T-cell (primary cell): Measurements from ENCODE around the gene ADRB2. TPM values are rescaled to one million over a fixed set of nuclear protein-coding genes. Genes with fewer than 3 reads are reported as not detected.

Experiments used
- ATAC-seq, 4 experiments: fragments of 200-7000 bp in 3 of 4; fragments of 150-1000 bp in 1 of 4; cut with Tn5 transposase; replicated peaks in 1 of 4; 1 replicate in 3 of 4; 2 replicates in 1 of 4; pipeline ENCODE4 v1.10.0; 2021; ENCODE audit warnings: moderate library complexity in 3 of 4, mild to moderate bottlenecking in 2 of 4, moderate number of reproducible peaks in 1 of 4
- CTCF ChIA-PET, 2 donors: fragments of 300-600 bp; sonication (Branson Sonifier 250); formaldehyde crosslinking; loops; one replicate each; lab custom pipeline; 2022; ENCODE audit warnings: antibody characterized with exemption in 2 of 2; lab: Charles Lee
- POLR2A ChIA-PET, 2 donors: fragments of 300-600 bp; sonication (Branson Sonifier 250); formaldehyde crosslinking; loops; one replicate each; lab custom pipeline; 2022; ENCODE audit warnings: antibody characterized with exemption in 2 of 2; lab: Charles Lee
- DNase-seq, 35 experiments: peaks; one replicate each; pipeline versions ENCODE4 v3.0.0 to v3.0.0-alpha.2; 2013 to 2023
- H3K27ac ChIP-seq: one replicate; pipeline ENCODE4 v1.5.1; 2013; ENCODE audit warnings: low read length
- H3K27me3 ChIP-seq, 2 experiments: replicated peaks in 1 of 2; 1 replicate in 1 of 2; 2 replicates in 1 of 2; pipeline versions ENCODE4 v1.6.1 to v1.7.0; 2013; ENCODE audit warnings: low read length in 1 of 2, mixed read lengths in 1 of 2; ENCODE audit not compliant: control insufficient read depth in 2 of 2, insufficient read depth in 2 of 2; ENCODE audit errors: extremely low read depth in 1 of 2
- H3K36me3 ChIP-seq, 2 donors: 1 replicate in 1 of 2; 2 replicates in 1 of 2; pipeline versions ENCODE4 v1.6.1 to v1.7.0; 2013; ENCODE audit warnings: low read length in 1 of 2; ENCODE audit not compliant: control insufficient read depth in 2 of 2, insufficient read depth in 1 of 2; ENCODE audit errors: extremely low read depth in 1 of 2
- H3K4me1 ChIP-seq, 2 experiments: 1 replicate in 1 of 2; 2 replicates in 1 of 2; pipeline versions ENCODE4 v1.6.1 to v1.7.0; 2013; ENCODE audit warnings: low read length in 2 of 2, mixed read lengths in 1 of 2; ENCODE audit not compliant: insufficient read depth in 2 of 2, control insufficient read depth in 1 of 2; ENCODE audit errors: extremely low read depth in 1 of 2
- H3K4me3 ChIP-seq, 2 donors: 1 replicate in 1 of 2; 2 replicates in 1 of 2; pipeline versions ENCODE4 v1.5.1 to v1.7.0; 2013; ENCODE audit warnings: mild to moderate bottlenecking in 2 of 2, low read length in 1 of 2, moderate library complexity in 1 of 2; ENCODE audit not compliant: control insufficient read depth in 1 of 2; ENCODE audit errors: extremely low read depth in 1 of 2
- H3K9me3 ChIP-seq: 2 replicates; pipeline ENCODE4 v1.7.0; 2013
- H3K27ac Mint-ChIP-seq, 2 donors: one replicate each; pipeline ENCODE4 v1.8.0; 2020 to 2021; ENCODE audit warnings: mild to moderate bottlenecking in 2 of 2, mixed read lengths in 2 of 2
- H3K27me3 Mint-ChIP-seq, 2 donors: one replicate each; pipeline ENCODE4 v1.8.0; 2021 to 2022; ENCODE audit warnings: mixed read lengths in 2 of 2
- H3K36me3 Mint-ChIP-seq: one replicate; pipeline ENCODE4 v1.8.0; 2021; ENCODE audit warnings: mixed read lengths
- H3K4me1 Mint-ChIP-seq, 3 donors: one replicate each; pipeline ENCODE4 v1.8.0; 2020 to 2022; ENCODE audit warnings: mixed read lengths in 3 of 3, mild to moderate bottlenecking in 1 of 3
- H3K4me3 Mint-ChIP-seq, 3 donors: one replicate each; pipeline ENCODE4 v1.8.0; 2020 to 2022; ENCODE audit warnings: mild to moderate bottlenecking in 3 of 3, mixed read lengths in 3 of 3, moderate library complexity in 3 of 3
- H3K9me3 Mint-ChIP-seq, 3 donors: one replicate each; pipeline ENCODE4 v1.8.0; 2020 to 2022; ENCODE audit warnings: mixed read lengths in 3 of 3
- WGBS: methylation state at CpG from one replicate; pipeline ENCODE4 v1.1.5; 2013; ENCODE audit warnings: missing lambda C conversion rate; ENCODE audit not compliant: insufficient coverage; 5-methylcytosine and 5-hydroxymethylcytosine counted together
- total RNA-seq, 35 experiments: library from RNA in 6 of 35; stranded (reverse) in 6 of 35; fragments of 120-200 nt in 1 of 35; gene quantifications; one replicate each; pipeline versions ENCODE4 v1.2.1 to v1.2.4 and lab custom pipeline; 2013 to 2026

The ADRB2 gene
- total RNA-seq, 5 donors from 2014 or later (not counting 1 experiment from before 2014, with no cell fraction given), result 2.3 to 11.3 (median 7.2) TPM

DNA sequence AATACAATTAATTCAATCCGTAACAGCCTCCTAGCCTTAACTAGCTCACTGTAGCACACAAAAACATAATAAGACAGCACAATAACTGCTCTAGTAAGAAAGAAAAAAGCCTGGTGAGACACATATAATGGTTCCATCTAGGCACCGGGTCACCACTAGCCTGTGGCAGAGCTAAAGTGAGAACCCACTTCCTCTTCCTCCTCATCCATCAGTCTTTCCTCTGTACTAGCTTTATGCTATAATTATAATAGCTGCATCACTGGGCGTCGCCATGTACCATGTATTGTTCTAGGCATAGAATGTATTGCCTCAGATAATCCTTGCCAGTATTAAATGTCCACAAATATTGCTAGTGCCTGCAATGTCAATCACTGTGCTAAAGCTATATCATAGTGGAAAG lies 23.1 kb downstream of the ADRB2 start:
- ATAC-seq (peak; percentile 76 to 86 (median 84)), DNase-seq (peak in 29 of 35 experiments; percentile 9 to 70 (median 38))
- no CpG with 5 or more reads among the region's 4 CpGs for WGBS
- no peak overlapping the region for H3K4me3 ChIP-seq
- ChIA-PET POLR2A (interaction anchor here in 1 of 2 donors (0.5 to 1.4 kb wide), 2 partner anchors 10 to 17 kb away, joined by 3 to 8 read pairs; no protein-coding TSS in a partner anchor), CTCF (interaction anchor here (0.6 to 2.3 kb wide), 9 partner anchors 13 to 473 kb away, joined by 3 to 15 read pairs (median 4); no protein-coding TSS in a partner anchor)
- no peaks in the 10 kb centered on the region for H3K9me3 ChIP-seq
- H3K27me3 ChIP-seq, result no peaks in the 10 kb centered on the region
- Mint-ChIP-seq H3K4me3 (peak overlapping the region in 1 of 3 donors; percentile 76), H3K4me1 (peaks cover 32 to 84% (median 69%) of the 10 kb centered on the region in 3 donors), H3K27me3 (peaks cover 0 to 4% of the 10 kb centered on the region in 2 donors), H3K27ac (peak overlapping the region; percentile 83 to 95), H3K36me3 (no peaks in the 10 kb centered on the region), H3K9me3 (peaks cover 0 to 14% (median 0%) of the 10 kb centered on the region in 3 donors)
- peak overlapping the region; percentile 86 for H3K27ac ChIP-seq
- H3K36me3 ChIP-seq, result no peaks in the 10 kb centered on the region
- peaks cover 16 to 67% of the 10 kb centered on the region in 2 experiments for H3K4me1 ChIP-seq

- POLR2A ChIA-PET, result no interaction called here
Observed at GRCh38 chr5:148850836-148851235, 24.4 kb downstream of the ADRB2 start.

DNA sequence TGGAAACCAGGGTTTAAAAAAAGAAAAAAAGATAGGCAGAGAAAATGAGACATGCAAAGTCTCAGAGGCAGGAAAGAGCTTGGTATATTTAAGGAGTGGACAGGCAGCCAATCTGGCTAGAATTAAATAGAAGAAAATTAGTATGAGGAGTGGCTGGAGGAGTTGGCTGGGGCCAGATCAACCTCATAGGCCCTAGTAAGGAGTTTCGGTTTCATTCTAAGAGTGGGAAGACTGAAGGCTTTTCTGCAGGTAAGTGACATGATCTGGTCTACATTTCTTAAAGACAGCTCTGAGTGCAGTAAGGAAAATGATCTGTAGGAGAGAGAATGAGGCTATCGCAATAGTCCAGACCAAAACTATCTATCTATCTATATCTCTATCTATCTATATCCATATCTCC lies 27.5 kb downstream of the ADRB2 start:
- ChIA-PET CTCF (interaction anchor here in 1 of 2 donors (0.7 to 1.0 kb wide), 2 partner anchors 11 to 15 kb away, joined by 3 read pairs; no protein-coding TSS in a partner anchor), POLR2A (no interaction called here)
- H3K4me3 Mint-ChIP-seq, result peak overlapping the region in 1 of 3 donors; percentile 55
- DNase-seq (peak in 1 of 35 experiments; percentile 35), ATAC-seq (no peak)
- H3K27ac ChIP-seq, result peak overlapping the region; percentile 82
- peaks cover 17 to 86% (median 66%) of the 10 kb centered on the region in 3 donors for H3K4me1 Mint-ChIP-seq
- no peaks in the 10 kb centered on the region for H3K27me3 Mint-ChIP-seq
- H3K36me3 ChIP-seq, result no peaks in the 10 kb centered on the region
- H3K4me1 ChIP-seq, result peaks cover 9 to 84% of the 10 kb centered on the region in 2 experiments
- WGBS, result no CpG with 5 or more reads among the region's 2 CpGs
- H3K9me3 Mint-ChIP-seq, result peaks cover 0 to 9% (median 0%) of the 10 kb centered on the region in 3 donors
- no peaks in the 10 kb centered on the region for H3K36me3 Mint-ChIP-seq
- H3K27me3 ChIP-seq, result no peaks in the 10 kb centered on the region
- peak overlapping the region; percentile 71 to 89 for H3K27ac Mint-ChIP-seq
- H3K4me3 ChIP-seq, result no peak overlapping the region
- no peaks in the 10 kb centered on the region for H3K9me3 ChIP-seq

More at GRCh38 chr5:148850836-148851235, 24.4 kb downstream of the ADRB2 start:
- peaks cover 0 to 14% (median 0%) of the 10 kb centered on the region in 3 donors for H3K9me3 Mint-ChIP-seq
- Histone ChIP-seq H3K27me3 (no peaks in the 10 kb centered on the region), H3K4me1 (peaks cover 16 to 75% of the 10 kb centered on the region in 2 experiments), H3K4me3 (no peak overlapping the region), H3K36me3 (no peaks in the 10 kb centered on the region), H3K27ac (peak overlapping the region; percentile 86), H3K9me3 (no peaks in the 10 kb centered on the region)
- CTCF ChIA-PET, result interaction anchor here (0.6 to 1.2 kb wide), 3 partner anchors 13 to 30 kb away, joined by 5 to 6 read pairs (median 5); no protein-coding TSS in a partner anchor
- no peaks in the 10 kb centered on the region for H3K36me3 Mint-ChIP-seq
- H3K4me1 Mint-ChIP-seq, result peaks cover 27 to 84% (median 70%) of the 10 kb centered on the region in 3 donors
- peak overlapping the region; percentile 53 to 80 for H3K27ac Mint-ChIP-seq
- DNase-seq, result no peak
- no peaks in the 10 kb centered on the region for H3K27me3 Mint-ChIP-seq
- no peak overlapping the region for H3K4me3 Mint-ChIP-seq
- ATAC-seq, result no peak
- 80% methylated on average over 1 of the region's 2 CpGs for WGBS

DNA sequence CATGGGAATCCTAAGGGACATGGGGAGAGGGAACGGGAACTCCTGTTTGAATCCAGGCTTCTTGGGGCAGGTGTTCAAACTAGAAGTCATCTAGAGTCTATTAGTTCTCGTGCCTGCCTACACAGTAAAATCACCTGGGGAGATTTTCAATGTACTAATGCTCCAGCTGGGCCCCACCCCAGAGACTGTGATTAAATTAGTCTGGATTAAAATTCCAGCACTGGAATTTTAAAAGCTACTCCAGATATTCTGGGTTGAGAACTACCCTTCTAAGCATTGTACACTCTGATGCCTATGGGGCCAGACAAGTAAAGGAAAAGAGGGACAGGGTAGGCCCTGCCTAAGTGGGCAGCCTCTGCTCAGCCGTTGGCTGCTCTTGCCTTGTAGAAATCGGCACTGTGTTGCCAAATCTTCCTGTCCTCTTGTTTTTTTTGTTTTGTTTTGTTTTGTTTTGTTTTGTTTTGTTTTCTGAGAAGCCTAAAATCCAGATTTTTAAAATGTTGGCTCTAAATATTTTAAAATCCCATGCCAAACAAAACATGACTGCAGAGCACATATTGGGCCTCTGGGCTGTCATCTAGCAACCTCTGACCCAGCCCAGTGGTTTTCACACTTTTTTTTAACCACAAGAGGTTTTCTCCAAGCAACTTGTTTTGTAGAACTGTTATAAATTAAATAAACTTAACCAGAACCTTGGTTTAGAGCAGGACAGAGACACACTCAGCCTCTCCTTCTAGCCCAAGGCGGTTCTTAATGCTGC lies 29.0 kb downstream of the ADRB2 start:
- H3K4me1 ChIP-seq, result peaks cover 0 to 80% of the 10 kb centered on the region in 2 experiments
- ATAC-seq (peak in 3 of 4 experiments; percentile 59 to 82 (median 60)), DNase-seq (peak in 8 of 35 experiments; percentile 9 to 68 (median 24))
- Mint-ChIP-seq H3K4me3 (peak overlapping the region in 2 of 3 donors; percentile 4 to 6), H3K4me1 (peaks cover 6 to 86% (median 57%) of the 10 kb centered on the region in 3 donors), H3K27ac (peak overlapping the region; percentile 86 to 94), H3K9me3 (no peaks in the 10 kb centered on the region), H3K36me3 (no peaks in the 10 kb centered on the region), H3K27me3 (peaks cover 2 to 5% of the 10 kb centered on the region in 2 donors)
- no peaks in the 10 kb centered on the region for H3K9me3 ChIP-seq
- CTCF ChIA-PET, result interaction anchor here in 1 of 2 donors (1.0 kb wide), 1 partner anchor 10 kb away, joined by 3 read pairs; no protein-coding TSS in a partner anchor
- H3K36me3 ChIP-seq, result no peaks in the 10 kb centered on the region
- POLR2A ChIA-PET, result no interaction called here
- H3K27me3 ChIP-seq, result no peaks in the 10 kb centered on the region
- H3K4me3 ChIP-seq, result no peak overlapping the region
- 83% methylated on average over 3 of the region's 5 CpGs for WGBS
- H3K27ac ChIP-seq, result peak overlapping the region; percentile 82

DNA sequence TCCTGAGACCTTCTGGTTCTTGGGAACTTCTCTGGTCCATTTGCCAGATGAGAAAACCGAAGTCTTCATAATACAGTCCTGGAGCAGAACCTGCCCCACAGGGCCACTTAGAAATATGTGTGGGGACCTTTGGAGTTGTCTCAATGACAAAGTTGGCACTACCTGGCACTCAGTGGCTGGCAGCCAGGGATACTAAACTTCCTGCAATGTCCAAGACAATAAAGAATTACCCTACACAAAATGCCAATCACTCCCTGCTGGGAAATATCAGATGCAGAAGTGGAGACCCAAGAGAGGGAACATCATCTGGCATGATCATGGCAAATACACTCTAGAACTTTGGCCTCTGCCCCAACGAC lies 29.6 kb downstream of the ADRB2 start:
- peak overlapping the region; percentile 86 to 94 for H3K27ac Mint-ChIP-seq
- peaks cover 5 to 86% (median 53%) of the 10 kb centered on the region in 3 donors for H3K4me1 Mint-ChIP-seq
- DNase-seq, result no peak
- H3K27me3 Mint-ChIP-seq, result peaks cover 2 to 5% of the 10 kb centered on the region in 2 donors
- no peak overlapping the region for H3K4me3 ChIP-seq
- H3K27me3 ChIP-seq, result no peaks in the 10 kb centered on the region
- H3K9me3 Mint-ChIP-seq, result no peaks in the 10 kb centered on the region
- H3K4me1 ChIP-seq, result peaks cover 0 to 80% of the 10 kb centered on the region in 2 experiments
- POLR2A ChIA-PET, result no interaction called here
- no peaks in the 10 kb centered on the region for H3K9me3 ChIP-seq
- peak overlapping the region; percentile 82 for H3K27ac ChIP-seq
- no CpG with 5 or more reads among the region's 2 CpGs for whole genome bisulfite sequencing
- H3K36me3 Mint-ChIP-seq, result no peaks in the 10 kb centered on the region
- H3K36me3 ChIP-seq, result no peaks in the 10 kb centered on the region
- CTCF ChIA-PET, result no interaction called here
- H3K4me3 Mint-ChIP-seq, result peak overlapping the region in 1 of 3 donors; percentile 6
- peak in 1 of 4 experiments; percentile 22 for ATAC-seq

GRCh38 chr5:148856424-148856823 lies 30.0 kb downstream of the ADRB2 start:
- H3K27me3 Mint-ChIP-seq, result peaks cover 2 to 5% of the 10 kb centered on the region in 2 donors
- H3K4me1 Mint-ChIP-seq, result peaks cover 5 to 86% (median 52%) of the 10 kb centered on the region in 3 donors
- no peaks in the 10 kb centered on the region for H3K9me3 Mint-ChIP-seq
- H3K4me3 Mint-ChIP-seq, result peak overlapping the region in 1 of 3 donors; percentile 6
- WGBS, result 67% methylated on average over 1 of the region's 1 CpG
- H3K27ac Mint-ChIP-seq, result peak overlapping the region; percentile 86 to 94
- Histone ChIP-seq H3K9me3 (no peaks in the 10 kb centered on the region), H3K27me3 (no peaks in the 10 kb centered on the region), H3K4me3 (no peak overlapping the region), H3K27ac (peak overlapping the region; percentile 82), H3K4me1 (peaks cover 0 to 75% of the 10 kb centered on the region in 2 experiments), H3K36me3 (no peaks in the 10 kb centered on the region)
- DNase-seq, result no peak
- CTCF ChIA-PET, result no interaction called here
- no peak for ATAC-seq
- H3K36me3 Mint-ChIP-seq, result no peaks in the 10 kb centered on the region
- POLR2A ChIA-PET, result no interaction called here
